WTC11 (cell line): ENCODE measurements around the gene PPP3CA. TPM values are rescaled to one million over a fixed set of nuclear protein-coding genes. Genes with fewer than 3 reads are reported as not detected.

Experiments
- ATAC-seq: fragments of 200-7000 bp; cut with Tn5 transposase; 2 replicates; pipeline ENCODE4 v1.10.0; 2021; ENCODE audit warnings: mild to moderate bottlenecking, moderate library complexity
- CTCF ChIA-PET: fragments of 300-600 bp; sonication (Branson Sonifier 250); formaldehyde crosslinking; loops from one replicate; lab custom pipeline; 2021; ENCODE audit warnings: antibody characterized with exemption; lab: Charles Lee
- POLR2A ChIA-PET: fragments of 350-600 bp; sonication (Branson Sonifier 250); formaldehyde crosslinking; loops from one replicate; lab custom pipeline; 2021; ENCODE audit warnings: antibody characterized with exemption; lab: Charles Lee
- DNase-seq: peaks from one replicate; pipeline ENCODE4 v3.0.0; 2021; ENCODE audit warnings: low spot score
- H3K27ac Mint-ChIP-seq: 2 replicates; pipeline ENCODE4 v1.8.0; 2021; ENCODE audit warnings: mixed read lengths
- H3K27me3 Mint-ChIP-seq: 2 replicates; pipeline ENCODE4 v1.8.0; 2021; ENCODE audit warnings: low read depth, mild to moderate bottlenecking, moderate library complexity, mixed read lengths
- H3K36me3 Mint-ChIP-seq: 2 replicates; pipeline ENCODE4 v1.8.0; 2021; ENCODE audit warnings: mixed read lengths
- H3K4me1 Mint-ChIP-seq: 2 replicates; pipeline ENCODE4 v1.8.0; 2022; ENCODE audit warnings: mixed read lengths
- H3K4me3 Mint-ChIP-seq: 2 replicates; pipeline ENCODE4 v1.8.0; 2021; ENCODE audit warnings: mild to moderate bottlenecking, moderate library complexity, mixed read lengths
- H3K9me3 Mint-ChIP-seq: 2 replicates; pipeline ENCODE4 v1.8.0; 2021; ENCODE audit warnings: mixed read lengths
- ETV6 ChIP-seq: sonication (generic); formaldehyde crosslinking; IDR thresholded peaks from 2 replicates; pipeline ENCODE4 v1.8.1; 2022; ENCODE audit warnings: mild to moderate bottlenecking, missing genetic modification reagents
- GTF2I ChIP-seq: fragments of 250-450 bp; sonication (Bioruptor Pico); conservative IDR thresholded peaks from 2 replicates; pipeline ENCODE4 v1.4.0; 2021; ENCODE audit warnings: mild to moderate bottlenecking
- NFE2L1 ChIP-seq: sonication (generic); formaldehyde crosslinking; IDR thresholded peaks from 2 replicates; pipeline ENCODE4 v1.8.1; 2023; ENCODE audit warnings: missing genetic modification reagents
- OVOL2 ChIP-seq: fragments of 250-450 bp; sonication (Bioruptor Pico); IDR thresholded peaks from 2 replicates; pipeline ENCODE4 v1.9.0; 2021; ENCODE audit warnings: mild to moderate bottlenecking, borderline replicate concordance
- ZNF138 ChIP-seq: sonication (generic); formaldehyde crosslinking; conservative IDR thresholded peaks from 2 replicates; pipeline ENCODE4 v1.8.1; 2022; ENCODE audit warnings: mild to moderate bottlenecking, moderate library complexity, missing genetic modification reagents
- ZNF232 ChIP-seq: sonication (generic); formaldehyde crosslinking; IDR thresholded peaks from 2 replicates; pipeline ENCODE4 v1.8.0; 2022; ENCODE audit warnings: mild to moderate bottlenecking, missing genetic modification reagents
- ZNF423 ChIP-seq: fragments of 250-450 bp; sonication (Bioruptor Pico); IDR thresholded peaks from 2 replicates; pipeline ENCODE4 v2.1.2; 2022; ENCODE audit warnings: mild to moderate bottlenecking, moderate library complexity
- total RNA-seq: library from RNA; stranded (reverse); gene quantifications from 3 replicates; pipeline ENCODE4 v1.2.3, GENCODE V29; 2021
- TF ChIP-seq, protein P1 (sequence below): sonication (generic); formaldehyde crosslinking; conservative IDR thresholded peaks from 2 replicates; pipeline ENCODE4 v1.8.1; 2022; ENCODE audit warnings: mild to moderate bottlenecking, missing genetic modification reagents
- TF ChIP-seq, protein P2 (sequence below): sonication (generic); formaldehyde crosslinking; IDR thresholded peaks from 2 replicates; pipeline ENCODE4 v1.8.1; 2023; ENCODE audit warnings: mild to moderate bottlenecking, missing genetic modification reagents
- TF ChIP-seq, protein P3 (sequence below): fragments of 250-450 bp; sonication (Bioruptor Pico); conservative IDR thresholded peaks from 2 replicates; pipeline ENCODE4 v1.9.0; 2021; ENCODE audit warnings: mild to moderate bottlenecking
- TF ChIP-seq, protein P4 (sequence below): sonication (generic); formaldehyde crosslinking; IDR thresholded peaks from 2 replicates; pipeline ENCODE4 v1.8.0; 2022; ENCODE audit warnings: mild to moderate bottlenecking, missing genetic modification reagents
- TF ChIP-seq, protein P5 (sequence below): fragments of 250-450 bp; sonication (Bioruptor Pico); IDR thresholded peaks from 2 replicates; pipeline ENCODE4 v1.9.0; 2021; ENCODE audit warnings: moderate library complexity, mild to moderate bottlenecking, inconsistent platforms, borderline replicate concordance
- TF ChIP-seq, protein P6 (sequence below): sonication (generic); formaldehyde crosslinking; IDR thresholded peaks from 2 replicates; pipeline ENCODE4 v1.8.1; 2023; ENCODE audit warnings: mild to moderate bottlenecking, moderate library complexity, missing genetic modification reagents
- TF ChIP-seq, protein P7 (sequence below): fragments of 250-450 bp; sonication (Bioruptor Pico); IDR thresholded peaks from 2 replicates; pipeline ENCODE4 v1.9.0; 2021; ENCODE audit warnings: mild to moderate bottlenecking
- TF ChIP-seq, protein P8 (sequence below): fragments of 250-450 bp; sonication (Bioruptor Pico); IDR thresholded peaks from 2 replicates; pipeline ENCODE4 v2.1.2; 2022; ENCODE audit warnings: mild to moderate bottlenecking, moderate library complexity
- TF ChIP-seq, protein P9 (sequence below): fragments of 250-450 bp; sonication (Bioruptor Pico); IDR thresholded peaks from 2 replicates; pipeline ENCODE4 v1.9.0; 2021; ENCODE audit warnings: mild to moderate bottlenecking

PPP3CA gene
- total RNA-seq, 1 experiment from 2014 or later = 41.6 TPM

DNA sequence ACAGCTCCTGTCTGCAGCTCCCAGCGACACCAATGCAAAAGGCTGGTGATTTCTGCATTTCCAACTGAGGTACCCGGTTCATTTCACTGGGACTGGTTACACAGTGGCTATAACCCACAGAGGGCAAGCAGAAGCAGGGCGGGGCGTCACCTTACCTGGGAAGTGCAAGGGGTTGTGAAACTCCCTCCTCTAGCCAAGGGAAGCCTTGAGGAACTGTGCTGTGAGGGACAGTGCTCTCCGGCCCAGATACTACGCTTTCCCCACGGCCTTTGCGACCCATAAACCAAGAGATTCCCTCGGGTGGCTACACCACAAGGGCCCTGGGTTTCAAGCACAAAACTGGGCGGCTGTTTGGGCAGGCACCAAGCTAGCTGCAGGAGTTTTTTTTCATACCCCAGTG is 218.9 kb downstream of the PPP3CA start:
- Mint-ChIP-seq H3K27ac (no peak overlapping the region), H3K4me1 (0 out of 2 replicates have a peak, but pooled peaks cover 4% of the 10 kb centered on the region), H3K36me3 (peaks cover 5% of the 10 kb centered on the region), H3K27me3 (no peaks in the 10 kb centered on the region), H3K4me3 (no peak overlapping the region), H3K9me3 (peaks cover 16% of the 10 kb centered on the region)
- POLR2A ChIA-PET = no interaction called here
- no peak for DNase-seq
- ATAC-seq = no peak
- CTCF ChIA-PET = interaction anchor here (0.6 kb wide), 1 partner anchor 242 kb away, joined by 4 read pairs; no protein-coding TSS in a partner anchor
- TF ChIP-seq ETV6 (CRISPR knock-in tag) (no peak), GTF2I (CRISPR knock-in tag) (no peak), OVOL2 (CRISPR knock-in tag) (no peak), ZNF232 (CRISPR knock-in tag) (no peak), ZNF423 (CRISPR knock-in tag) (no peak), ZNF138 (no peak), NFE2L1 (no peak)
- TF ChIP-seq, protein P1, sequence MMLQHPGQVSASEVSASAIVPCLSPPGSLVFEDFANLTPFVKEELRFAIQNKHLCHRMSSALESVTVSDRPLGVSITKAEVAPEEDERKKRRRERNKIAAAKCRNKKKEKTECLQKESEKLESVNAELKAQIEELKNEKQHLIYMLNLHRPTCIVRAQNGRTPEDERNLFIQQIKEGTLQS = no peak
- TF ChIP-seq, protein P2, sequence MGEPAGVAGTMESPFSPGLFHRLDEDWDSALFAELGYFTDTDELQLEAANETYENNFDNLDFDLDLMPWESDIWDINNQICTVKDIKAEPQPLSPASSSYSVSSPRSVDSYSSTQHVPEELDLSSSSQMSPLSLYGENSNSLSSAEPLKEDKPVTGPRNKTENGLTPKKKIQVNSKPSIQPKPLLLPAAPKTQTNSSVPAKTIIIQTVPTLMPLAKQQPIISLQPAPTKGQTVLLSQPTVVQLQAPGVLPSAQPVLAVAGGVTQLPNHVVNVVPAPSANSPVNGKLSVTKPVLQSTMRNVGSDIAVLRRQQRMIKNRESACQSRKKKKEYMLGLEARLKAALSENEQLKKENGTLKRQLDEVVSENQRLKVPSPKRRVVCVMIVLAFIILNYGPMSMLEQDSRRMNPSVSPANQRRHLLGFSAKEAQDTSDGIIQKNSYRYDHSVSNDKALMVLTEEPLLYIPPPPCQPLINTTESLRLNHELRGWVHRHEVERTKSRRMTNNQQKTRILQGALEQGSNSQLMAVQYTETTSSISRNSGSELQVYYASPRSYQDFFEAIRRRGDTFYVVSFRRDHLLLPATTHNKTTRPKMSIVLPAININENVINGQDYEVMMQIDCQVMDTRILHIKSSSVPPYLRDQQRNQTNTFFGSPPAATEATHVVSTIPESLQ = no peak
- TF ChIP-seq, protein P3, sequence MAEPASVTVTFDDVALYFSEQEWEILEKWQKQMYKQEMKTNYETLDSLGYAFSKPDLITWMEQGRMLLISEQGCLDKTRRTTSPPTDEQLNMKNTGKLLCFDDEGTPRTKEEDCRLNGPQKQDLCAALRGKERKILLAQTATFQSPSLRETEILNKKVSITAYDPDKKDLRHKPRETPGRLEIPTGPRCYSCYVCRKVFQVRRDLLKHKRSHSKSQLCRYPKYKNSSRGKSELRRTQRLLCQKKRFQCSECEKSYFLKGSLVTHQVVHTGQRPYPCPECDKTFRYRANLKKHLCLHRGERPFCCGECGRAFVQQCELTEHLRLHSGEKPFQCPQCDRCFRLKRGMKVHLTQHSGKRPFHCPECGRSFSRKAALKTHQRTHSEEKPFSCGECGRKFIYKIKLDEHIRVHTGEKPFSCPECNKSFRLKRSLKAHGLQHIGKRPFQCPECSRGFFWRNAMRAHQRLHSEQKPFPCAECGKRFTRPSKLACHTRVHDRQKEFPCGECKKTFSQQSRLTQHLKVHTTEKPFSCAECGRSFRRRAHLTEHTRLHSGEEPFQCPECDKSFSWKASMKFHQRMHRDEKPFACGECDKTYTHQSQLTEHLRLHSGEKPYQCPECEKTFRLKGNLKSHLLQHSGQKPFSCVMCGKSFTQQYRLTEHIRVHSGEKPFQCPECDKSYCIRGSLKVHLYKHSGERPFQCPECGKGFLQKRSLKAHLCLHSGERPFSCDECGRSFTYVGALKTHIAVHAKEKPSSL (CRISPR knock-in tag) = no peak
- TF ChIP-seq, protein P4, sequence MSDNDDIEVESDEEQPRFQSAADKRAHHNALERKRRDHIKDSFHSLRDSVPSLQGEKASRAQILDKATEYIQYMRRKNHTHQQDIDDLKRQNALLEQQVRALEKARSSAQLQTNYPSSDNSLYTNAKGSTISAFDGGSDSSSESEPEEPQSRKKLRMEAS (CRISPR knock-in tag) = no peak
- TF ChIP-seq, protein P5, sequence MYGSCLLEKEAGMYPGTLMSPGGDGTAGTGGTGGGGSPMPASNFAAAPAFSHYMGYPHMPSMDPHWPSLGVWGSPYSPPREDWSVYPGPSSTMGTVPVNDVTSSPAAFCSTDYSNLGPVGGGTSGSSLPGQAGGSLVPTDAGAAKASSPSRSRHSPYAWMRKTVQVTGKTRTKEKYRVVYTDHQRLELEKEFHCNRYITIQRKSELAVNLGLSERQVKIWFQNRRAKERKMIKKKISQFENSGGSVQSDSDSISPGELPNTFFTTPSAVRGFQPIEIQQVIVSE (CRISPR knock-in tag) = no peak
- TF ChIP-seq, protein P6, sequence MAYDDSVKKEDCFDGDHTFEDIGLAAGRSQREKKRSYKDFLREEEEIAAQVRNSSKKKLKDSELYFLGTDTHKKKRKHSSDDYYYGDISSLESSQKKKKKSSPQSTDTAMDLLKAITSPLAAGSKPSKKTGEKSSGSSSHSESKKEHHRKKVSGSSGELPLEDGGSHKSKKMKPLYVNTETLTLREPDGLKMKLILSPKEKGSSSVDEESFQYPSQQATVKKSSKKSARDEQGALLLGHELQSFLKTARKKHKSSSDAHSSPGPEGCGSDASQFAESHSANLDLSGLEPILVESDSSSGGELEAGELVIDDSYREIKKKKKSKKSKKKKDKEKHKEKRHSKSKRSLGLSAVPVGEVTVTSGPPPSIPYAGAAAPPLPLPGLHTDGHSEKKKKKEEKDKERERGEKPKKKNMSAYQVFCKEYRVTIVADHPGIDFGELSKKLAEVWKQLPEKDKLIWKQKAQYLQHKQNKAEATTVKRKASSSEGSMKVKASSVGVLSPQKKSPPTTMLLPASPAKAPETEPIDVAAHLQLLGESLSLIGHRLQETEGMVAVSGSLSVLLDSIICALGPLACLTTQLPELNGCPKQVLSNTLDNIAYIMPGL (CRISPR knock-in tag) = no peak
- TF ChIP-seq, protein P7, sequence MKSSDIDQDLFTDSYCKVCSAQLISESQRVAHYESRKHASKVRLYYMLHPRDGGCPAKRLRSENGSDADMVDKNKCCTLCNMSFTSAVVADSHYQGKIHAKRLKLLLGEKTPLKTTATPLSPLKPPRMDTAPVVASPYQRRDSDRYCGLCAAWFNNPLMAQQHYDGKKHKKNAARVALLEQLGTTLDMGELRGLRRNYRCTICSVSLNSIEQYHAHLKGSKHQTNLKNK (CRISPR knock-in tag) = no peak
- TF ChIP-seq, protein P8, sequence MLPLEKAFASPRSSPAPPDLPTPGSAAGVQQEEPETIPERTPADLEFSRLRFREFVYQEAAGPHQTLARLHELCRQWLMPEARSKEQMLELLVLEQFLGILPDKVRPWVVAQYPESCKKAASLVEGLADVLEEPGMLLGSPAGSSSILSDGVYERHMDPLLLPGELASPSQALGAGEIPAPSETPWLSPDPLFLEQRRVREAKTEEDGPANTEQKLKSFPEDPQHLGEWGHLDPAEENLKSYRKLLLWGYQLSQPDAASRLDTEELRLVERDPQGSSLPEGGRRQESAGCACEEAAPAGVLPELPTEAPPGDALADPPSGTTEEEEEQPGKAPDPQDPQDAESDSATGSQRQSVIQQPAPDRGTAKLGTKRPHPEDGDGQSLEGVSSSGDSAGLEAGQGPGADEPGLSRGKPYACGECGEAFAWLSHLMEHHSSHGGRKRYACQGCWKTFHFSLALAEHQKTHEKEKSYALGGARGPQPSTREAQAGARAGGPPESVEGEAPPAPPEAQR (CRISPR knock-in tag) = no peak
- TF ChIP-seq, protein P9, sequence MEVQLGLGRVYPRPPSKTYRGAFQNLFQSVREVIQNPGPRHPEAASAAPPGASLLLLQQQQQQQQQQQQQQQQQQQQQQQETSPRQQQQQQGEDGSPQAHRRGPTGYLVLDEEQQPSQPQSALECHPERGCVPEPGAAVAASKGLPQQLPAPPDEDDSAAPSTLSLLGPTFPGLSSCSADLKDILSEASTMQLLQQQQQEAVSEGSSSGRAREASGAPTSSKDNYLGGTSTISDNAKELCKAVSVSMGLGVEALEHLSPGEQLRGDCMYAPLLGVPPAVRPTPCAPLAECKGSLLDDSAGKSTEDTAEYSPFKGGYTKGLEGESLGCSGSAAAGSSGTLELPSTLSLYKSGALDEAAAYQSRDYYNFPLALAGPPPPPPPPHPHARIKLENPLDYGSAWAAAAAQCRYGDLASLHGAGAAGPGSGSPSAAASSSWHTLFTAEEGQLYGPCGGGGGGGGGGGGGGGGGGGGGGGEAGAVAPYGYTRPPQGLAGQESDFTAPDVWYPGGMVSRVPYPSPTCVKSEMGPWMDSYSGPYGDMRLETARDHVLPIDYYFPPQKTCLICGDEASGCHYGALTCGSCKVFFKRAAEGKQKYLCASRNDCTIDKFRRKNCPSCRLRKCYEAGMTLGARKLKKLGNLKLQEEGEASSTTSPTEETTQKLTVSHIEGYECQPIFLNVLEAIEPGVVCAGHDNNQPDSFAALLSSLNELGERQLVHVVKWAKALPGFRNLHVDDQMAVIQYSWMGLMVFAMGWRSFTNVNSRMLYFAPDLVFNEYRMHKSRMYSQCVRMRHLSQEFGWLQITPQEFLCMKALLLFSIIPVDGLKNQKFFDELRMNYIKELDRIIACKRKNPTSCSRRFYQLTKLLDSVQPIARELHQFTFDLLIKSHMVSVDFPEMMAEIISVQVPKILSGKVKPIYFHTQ = no peak
